DMS153 treated with DMSO at 0.1 percent for 48 hours (cell line): Measurements from ENCODE around the gene PLEKHH1.

Experiments
- DNase-seq: peaks from one replicate; lab custom pipeline; 2025; ENCODE audit not compliant: unreplicated experiment; lab: John Stamatoyannopoulos, UW

PLEKHH1 gene

DNA sequence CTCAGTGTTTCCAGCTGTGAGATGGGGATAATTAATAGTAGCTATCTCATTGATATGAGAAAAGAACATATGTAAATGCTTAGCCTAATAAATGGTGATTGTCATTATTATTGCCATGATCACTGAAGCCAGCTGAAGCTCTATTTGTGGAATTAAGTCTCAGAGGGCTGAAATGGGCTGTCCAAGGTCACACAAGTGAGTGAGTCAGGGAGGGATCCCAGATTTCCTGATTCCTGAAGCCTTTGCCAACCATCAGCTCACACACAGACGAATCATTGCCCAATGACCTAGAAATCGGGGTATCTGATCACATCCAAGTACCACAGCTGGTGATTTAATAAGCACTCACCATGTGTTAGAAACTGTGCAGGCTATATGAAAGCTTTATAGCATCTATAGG is 23.0 kb upstream of the PLEKHH1 start:
- DNase-seq = no peak

DNA sequence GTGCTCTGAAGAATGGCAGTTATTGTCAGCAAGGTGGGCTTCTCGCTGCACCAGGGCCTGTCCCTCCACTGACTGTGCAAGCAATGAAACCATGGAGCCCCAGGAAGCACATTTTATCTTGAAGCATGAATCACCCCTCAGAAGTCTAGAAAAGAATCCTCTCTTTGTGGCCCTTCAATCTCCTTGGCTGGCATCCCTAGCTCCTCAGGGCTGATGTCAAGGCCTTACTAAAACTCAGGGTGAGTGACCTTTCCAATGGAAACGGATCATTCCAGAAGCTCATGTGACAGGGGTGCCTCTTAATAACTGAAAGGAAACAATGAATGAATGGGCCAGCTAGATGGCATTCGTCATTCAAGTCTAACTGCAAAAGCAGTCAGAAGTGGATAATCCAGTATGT is 22.3 kb upstream of the PLEKHH1 start:
- no peak for DNase-seq

DNA sequence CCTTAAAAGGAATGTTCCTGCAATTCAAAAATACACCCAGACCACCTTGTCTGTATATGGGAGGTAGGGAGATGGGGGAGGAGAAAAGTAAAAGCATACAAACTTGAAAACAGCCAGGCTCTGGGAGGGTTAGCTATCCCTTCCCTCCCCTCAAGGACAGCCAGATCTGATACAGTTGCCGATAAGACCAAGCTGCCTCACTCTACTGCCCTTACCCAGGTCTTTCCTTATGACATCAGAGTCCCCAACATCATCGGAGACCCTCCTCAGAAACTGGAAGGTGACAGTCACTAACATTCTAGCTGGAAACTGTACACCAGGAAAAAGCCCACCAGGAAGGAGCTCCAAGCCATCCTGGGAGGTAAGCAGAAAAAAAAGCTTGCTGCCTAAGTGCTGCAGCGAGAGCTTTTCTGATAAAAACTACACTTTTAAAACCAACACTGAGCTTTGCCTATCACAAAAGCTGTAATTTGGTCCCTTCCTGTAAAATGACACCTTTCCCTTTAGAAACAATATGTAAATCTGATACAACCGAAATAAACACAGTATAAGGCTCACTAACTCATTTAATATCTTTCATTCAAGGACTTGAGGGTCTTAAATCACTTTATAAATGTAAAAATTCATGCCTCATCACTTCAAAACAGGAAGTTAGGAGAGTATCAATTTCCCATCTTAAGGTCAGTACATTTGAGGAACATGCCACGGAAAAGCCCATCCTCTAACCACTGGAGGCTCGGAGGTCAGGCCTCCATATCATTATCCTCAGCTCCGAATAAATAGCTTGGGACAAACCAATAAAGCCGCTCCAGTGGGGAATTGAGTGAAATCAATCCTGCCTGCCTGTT is 20.4 kb upstream of the PLEKHH1 start:
- no peak for DNase-seq

DNA sequence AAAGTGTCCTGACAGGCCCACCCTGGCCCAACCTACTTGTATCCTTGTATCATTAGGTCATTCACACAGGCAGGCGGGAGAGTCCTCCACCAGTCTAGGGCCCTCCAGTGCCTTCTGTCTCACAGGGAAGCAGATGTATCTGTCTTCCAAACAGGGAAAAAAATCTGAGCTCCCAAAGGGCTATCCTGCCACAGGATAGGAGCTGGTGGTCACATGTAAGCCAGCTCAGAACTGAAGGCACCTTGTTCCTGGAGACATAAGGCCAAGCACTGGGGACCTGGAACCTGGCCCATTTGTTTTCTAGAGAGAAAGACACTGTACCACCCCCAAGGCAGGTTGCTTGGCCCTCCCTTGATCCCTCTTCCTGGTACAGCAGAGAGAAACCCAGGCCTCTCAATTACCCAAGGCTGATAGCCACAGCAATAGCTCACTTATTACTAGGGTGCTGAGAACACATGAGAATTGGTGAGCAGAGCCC is 19.4 kb upstream of the PLEKHH1 start:
- DNase-seq = no peak

DNA sequence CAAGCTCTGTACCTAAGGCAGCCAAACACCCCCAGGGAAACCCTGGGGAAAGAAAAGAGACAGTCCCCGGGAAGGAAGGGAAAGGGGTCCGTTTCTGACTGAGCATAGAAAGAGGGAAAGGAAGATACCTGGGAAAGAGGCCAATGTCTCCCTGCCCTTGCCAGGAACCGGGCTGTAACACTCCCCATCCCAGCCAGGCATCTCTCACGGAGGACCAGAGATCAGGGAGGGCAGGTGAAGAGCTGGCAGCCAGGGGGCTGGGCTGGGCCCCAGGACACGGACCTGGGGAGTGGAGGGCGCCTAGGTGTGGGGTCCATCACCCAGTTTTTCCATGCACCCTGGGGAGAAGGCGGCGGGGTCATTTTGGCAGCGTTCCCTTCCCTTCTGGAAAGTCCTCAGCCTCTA is 18.9 kb upstream of the PLEKHH1 start:
- DNase-seq = no peak

DNA sequence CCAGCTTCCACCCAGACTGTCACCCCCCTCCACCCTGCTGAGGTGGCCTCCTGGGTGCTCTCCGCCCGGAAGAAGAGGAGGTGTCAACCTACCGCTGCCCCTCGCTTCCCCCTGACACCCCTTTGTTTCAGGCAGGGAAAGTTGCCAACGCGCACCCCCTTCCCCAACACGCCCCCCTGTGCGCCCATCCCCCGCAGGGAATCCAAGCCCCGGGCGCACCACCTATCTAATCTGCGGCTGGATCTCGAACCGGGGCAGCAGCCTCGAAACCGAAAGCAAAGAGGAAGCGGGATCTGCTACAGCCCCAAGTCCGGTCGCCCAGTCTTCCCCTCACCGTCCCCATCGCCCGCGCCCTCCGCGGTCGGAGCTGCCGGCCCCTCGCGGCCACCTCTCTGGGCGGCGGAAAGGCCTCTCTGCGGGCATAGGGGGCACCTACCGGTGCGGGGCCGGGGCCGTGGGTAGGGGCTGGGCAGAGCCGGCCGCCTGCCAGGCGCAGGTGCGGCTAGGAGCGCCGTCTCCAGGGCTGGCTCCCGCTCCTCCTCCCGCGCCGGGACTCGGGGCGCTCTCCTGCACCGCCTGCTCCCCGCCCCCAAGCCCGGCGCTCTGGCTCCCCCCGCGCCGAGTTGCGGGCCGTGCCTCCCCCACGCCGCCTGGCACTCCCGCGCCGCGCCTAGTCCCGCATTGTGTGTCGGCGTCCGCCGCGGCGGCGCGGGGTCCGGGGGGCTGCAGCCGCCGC is 18.3 kb upstream of the PLEKHH1 start:
- no peak for DNase-seq

DNA sequence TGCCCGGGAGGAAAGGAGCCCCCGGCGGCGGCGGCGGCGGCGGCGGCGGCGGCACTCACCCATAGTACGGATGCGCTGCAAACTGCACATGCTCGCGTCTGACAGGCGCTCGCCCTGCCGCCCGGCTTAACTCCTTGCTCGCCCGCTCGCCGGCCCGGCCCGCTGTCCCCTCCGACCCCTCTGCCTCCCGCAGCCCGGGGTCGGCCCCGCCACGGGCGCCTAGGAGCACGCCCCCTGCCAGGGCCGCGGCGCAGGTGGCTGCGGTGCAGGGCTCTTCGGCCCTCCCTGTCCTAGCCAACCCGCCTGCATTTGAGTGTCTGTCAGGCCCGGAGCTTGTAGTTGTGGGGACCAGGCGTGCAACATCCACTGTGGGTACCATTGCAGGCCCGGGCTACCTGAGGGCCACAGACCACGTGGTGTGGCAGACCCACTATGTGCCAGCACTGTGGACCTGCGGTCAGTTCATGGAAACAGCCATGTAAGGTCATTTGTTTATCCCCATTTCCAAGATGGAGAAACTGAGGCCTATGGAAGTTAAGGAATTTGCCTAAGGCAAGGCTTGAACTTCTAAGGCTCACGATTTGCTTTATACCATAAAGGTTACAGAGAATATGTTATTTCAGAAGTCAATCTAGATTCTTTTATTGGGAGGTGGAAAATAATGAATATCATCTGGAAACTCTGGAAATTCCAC is 17.6 kb upstream of the PLEKHH1 start:
- no peak for DNase-seq

DNA sequence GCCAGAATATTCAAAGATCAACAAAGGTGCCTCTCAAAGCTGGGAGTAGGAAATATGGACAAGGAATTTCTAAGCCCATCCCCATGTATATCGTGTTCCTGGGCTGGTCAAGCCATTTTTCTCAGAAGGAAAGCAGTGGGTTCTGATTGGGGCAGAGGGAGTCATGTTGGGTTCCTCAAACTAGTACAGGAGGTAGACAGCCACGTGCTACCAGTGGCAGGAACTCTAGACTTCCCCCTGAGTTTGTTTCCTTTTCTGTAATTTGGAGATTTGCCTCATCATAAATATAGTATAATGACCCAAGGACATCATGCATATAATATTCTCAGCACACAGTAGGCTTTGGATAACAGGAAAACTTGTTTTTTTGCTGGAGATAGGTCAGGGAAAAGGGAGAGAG is 16.4 kb upstream of the PLEKHH1 start:
- no peak for DNase-seq

DNA sequence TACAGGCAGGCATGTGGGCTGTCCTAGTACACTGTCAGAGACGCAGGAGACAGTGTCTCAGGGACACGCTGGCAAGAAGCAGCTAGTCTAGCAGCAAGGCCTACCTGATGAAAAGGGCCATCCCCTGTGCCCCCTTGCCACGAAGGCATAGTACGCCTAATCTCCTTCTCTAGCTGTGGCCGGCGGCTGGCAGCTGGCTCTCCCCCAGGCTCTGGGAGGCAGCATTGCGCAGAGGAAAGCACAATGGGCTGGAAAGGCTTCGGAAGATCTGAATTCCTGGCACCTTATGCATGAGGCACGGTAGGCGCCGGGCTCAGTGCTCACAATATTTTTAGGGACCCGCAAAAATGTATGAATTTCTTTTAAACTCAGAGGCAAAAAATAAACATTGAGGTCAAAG is 16.0 kb upstream of the PLEKHH1 start:
- no peak for DNase-seq

DNA sequence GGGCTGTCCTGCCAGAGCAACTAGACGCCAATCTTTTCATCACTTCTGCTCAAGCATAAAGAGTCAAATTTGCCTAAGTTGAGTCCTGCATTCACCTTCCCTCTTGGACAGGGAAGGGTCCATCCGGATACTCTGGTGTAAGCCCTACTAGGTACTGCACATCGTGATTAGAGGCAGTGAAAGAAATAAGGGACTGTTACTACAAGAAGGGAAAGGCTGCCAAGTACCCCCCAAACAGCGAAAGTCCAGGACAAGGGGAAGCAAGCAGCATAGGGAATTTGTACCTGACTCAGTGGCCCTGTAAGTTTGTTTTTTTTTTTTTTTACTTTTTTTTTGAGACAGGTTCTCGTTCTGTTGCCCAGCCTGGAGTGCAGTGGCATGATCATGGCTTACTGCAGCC is 13.7 kb upstream of the PLEKHH1 start:
- DNase-seq = no peak

DNA sequence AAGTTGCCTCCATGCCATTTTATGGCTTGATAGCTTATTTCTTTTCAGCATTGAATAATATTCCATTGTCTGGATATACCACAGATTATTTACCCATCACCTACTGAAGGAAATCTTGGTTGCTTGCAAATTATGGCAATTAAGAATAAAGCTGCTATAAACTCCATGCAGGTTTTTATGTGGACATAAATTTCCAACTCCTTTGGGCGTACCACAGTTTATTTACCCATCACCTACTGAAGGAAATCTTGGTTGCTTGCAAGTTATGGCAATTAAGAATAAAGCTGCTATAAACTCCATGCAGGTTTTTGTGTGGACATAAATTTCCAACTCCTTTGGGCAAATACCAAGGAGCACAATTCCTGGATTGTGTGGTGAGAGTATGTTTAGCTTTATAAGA is 12.6 kb upstream of the PLEKHH1 start:
- DNase-seq = no peak

DNA sequence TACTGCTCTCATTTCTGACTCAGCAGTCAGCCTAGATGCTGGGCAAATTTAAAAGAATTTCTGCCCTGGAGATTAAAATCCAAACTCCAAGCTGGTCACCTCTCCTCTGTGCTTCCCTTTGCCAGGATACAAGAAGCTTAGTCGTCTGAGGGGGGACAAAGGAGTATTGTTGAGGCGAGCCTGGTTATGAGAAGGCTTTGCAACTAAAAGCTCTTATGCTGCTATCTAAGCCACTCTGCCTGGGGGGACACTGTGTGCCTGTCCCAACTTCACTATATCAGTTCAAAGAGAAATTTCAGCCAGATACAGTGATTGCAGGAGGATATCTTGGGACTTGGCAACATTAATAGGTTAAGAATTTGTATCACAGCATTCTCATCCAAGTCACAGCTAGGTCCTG is 10.8 kb upstream of the PLEKHH1 start:
- DNase-seq = no peak

DNA sequence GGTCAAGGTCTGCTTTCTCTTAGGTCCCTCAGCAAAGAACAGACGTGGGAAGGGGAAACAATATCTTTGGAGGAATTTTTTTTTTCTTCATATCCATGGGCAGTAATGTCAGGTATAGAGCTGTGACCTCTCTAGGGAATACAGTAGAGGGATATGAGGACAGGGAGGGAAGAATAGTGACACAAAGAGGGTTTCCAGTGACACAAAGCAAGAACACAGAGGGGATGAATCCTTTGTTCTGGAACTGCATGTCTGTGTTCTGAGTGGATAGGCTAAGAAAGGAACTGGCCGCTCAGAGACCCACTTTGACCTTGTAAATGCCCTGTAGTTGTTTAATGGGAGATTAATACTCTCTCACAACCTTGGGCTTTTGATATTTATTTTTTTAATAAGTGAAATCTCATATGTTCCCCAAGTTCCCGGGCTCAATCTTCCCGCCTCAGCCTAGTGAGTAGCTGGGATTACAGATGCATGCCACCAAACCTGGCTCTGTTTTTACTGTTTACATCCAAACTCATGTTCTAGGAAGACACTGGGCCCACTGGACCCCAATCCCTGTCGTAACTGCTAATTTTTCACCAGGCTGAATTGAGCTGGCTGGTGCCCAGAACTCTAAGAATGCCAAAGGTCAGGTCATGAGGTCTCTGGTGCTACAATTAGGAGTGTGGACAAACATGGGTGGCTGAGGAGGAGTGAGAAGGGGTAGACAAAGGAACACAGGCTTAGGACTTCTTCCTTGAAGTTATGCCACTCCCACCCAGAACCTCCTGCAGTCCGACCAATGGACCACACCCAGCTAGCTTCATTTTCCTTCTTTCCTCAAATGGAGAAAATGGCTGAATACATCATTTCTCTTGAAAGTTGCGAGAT is 9.1 kb upstream of the PLEKHH1 start:
- no peak for DNase-seq

DNA sequence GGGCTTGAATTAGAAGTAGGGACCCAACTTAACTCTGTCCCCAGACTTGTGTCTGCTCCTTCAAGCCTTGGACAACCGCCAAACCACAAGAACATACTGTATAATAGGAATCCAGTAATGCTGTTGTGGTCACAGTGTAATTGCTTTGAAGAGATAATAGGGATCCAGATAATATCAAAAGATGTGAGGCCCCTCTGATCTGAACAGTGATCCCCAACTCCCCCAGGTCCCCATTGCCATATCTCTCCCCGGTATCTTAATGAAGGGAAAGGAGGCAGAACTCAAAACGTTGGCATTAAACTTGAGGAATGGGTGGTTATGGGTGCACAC is 8.5 kb upstream of the PLEKHH1 start:
- no peak for DNase-seq

DNA sequence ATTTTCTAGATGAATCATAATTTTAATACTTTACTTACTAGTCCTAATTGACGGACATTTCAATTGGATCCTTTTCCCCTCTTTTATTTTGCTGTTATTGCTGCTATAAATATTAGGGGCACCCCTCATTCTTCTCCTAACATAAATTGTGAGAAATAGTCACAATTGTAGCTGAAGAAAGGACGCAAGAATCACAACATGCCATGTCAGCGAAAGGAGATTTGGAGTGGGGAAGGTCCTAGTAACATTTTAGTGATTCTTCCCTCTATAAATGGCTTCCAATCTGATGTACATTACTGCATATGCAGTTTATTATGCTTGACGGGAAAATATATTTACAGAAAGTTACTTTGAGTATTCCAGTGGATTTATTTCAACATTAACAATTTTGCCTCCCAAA is 7.7 kb upstream of the PLEKHH1 start:
- DNase-seq = no peak

DNA sequence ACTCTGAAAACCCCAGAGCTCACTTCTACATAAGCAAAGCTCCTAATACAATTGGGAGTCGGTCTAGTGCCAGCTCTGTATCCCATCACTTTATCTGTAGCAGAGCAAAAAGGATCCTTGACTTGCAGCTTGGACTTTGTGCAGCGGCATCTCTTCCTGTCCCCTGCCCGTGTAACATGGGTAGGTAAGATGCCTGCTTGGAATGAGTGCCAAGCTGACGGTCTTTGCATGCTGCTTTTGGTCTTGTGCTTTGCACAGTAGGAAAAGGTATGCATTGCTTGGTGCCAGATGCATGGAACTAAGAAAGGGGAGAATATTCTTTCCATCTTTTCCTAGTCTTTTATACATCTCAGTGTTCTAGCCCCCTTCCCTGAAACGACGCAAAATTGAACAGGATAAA is 6.9 kb upstream of the PLEKHH1 start:
- DNase-seq = no peak

DNA sequence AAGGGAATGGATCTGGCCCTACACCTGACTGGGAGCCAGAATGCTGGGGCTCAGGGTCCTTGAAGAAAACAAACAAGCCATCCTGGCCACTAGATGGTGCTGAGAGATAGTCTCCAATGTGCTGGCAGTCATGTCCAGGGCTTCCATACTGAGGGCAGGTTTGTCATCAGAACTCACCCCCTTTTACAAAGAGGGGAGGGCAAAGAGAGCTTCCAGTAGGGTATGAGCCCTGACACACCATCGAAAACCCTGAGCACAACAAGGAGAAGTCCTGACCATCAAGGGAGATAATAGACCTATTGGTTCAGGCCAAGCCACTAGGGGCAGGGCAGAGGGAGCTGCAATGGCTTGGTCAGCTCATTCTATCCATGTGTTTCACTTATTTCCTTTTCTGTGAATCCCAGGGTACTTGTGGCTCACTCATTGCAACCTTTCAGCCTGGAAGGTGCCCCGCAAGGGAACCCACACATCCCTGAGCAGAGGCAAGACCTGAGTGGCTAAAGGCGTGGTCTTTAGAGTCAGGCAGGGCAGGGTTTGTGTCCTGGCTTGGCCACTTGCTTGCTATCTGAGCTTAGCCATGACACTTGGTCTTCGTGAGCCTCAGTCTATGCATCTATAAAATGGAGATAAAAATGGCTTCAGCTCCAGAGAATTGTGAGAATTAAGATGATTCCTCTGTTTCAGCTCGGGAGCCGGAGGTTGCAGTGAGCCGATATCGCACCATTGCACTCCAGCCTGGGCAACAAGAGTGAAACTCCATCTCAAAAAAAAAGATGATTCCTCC is 6.2 kb upstream of the PLEKHH1 start:
- peak; percentile 44 for DNase-seq

DNA sequence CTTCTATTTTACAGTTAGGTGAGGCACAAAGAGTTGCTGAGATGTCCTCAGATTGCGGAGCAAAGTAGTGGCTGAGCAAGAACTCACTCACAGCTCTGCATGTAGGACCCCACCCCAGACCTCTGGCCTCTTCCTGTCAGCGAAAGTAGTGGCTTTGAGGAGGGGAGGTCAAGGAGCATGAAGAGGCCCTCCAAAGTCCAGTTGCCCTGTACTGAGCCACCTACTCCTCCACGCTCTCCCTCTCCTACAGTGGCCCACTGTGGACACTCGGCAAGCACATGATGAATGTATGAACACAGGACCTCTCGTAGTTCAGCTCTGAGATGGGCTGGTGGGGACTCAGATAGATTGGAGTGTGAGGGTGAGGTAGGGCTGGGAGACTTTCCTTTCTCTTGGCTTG is 5.3 kb upstream of the PLEKHH1 start:
- DNase-seq = no peak

DNA sequence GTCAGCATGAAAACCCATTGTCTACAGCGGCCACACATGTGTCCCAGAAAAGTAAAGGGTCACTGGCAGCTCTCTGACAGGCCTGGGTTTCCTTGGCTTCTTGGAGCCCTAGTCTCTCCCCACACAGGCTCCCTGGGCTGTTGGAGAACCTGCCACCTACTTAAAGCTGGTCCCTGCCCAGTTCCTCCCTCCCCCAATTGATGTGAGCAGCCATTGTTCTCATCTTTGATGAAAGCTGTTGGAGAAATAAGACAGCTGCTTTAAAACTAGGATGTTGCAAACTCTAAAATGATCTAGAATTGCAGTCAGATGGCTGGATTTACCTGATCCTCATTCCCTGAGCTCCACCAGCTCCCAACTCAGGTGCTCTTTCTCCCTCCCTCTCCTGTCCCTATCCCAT is 4.8 kb upstream of the PLEKHH1 start:
- no peak for DNase-seq
